MM.1S (cell line): ENCODE data around the gene CFD.
"Not testable (repeated sequence)": the region's sequence is repeated elsewhere in the genome, so short reads cannot be mapped to it uniquely, and the experiment has no call there.

Experiments
- DNase-seq: peaks from one replicate; pipeline ENCODE4 v3.0.0-alpha.2; 2015
- H2AFZ ChIP-seq: fragments of 300-600 bp; sonication (generic); 2 replicates; pipeline ENCODE4 v1.6.0; 2016; ENCODE audit warnings: antibody characterized with exemption, low read length
- H3F3A ChIP-seq: fragments of 300-600 bp; sonication (generic); 2 replicates; pipeline ENCODE4 v1.6.1; 2016; ENCODE audit warnings: mild to moderate bottlenecking, antibody characterized with exemption, low read length, moderate library complexity, mixed read lengths; ENCODE audit not compliant: insufficient read depth
- H3K27ac ChIP-seq: fragments of 300-600 bp; sonication (generic); 2 replicates; pipeline ENCODE4 v1.5.1; 2016; ENCODE audit warnings: mild to moderate bottlenecking, low read length
- H3K27me3 ChIP-seq: fragments of 300-600 bp; sonication (generic); replicated peaks from 2 replicates; pipeline ENCODE4 v1.6.0; 2016; ENCODE audit warnings: low read length; ENCODE audit not compliant: insufficient read depth
- H3K36me3 ChIP-seq: fragments of 300-600 bp; sonication (generic); replicated peaks from 2 replicates; pipeline ENCODE4 v1.6.1; 2016; ENCODE audit warnings: mild to moderate bottlenecking, low read length, mixed read lengths; ENCODE audit not compliant: insufficient read depth
- H3K4me1 ChIP-seq: fragments of 300-600 bp; sonication (generic); 2 replicates; pipeline ENCODE4 v1.6.1; 2016; ENCODE audit warnings: low read length, mixed read lengths
- H3K4me2 ChIP-seq: fragments of 300-600 bp; sonication (generic); 2 replicates; pipeline ENCODE4 v1.6.0; 2016; ENCODE audit warnings: low read depth, low read length
- H3K4me3 ChIP-seq: fragments of 300-600 bp; sonication (generic); 2 replicates; pipeline ENCODE4 v1.5.1; 2016; ENCODE audit warnings: low read length, mixed read lengths
- H3K79me2 ChIP-seq: fragments of 300-600 bp; sonication (generic); 2 replicates; pipeline ENCODE4 v1.6.1; 2016; ENCODE audit warnings: mixed run types, low read length, mixed read lengths
- H3K9ac ChIP-seq: fragments of 300-600 bp; sonication (generic); 2 replicates; pipeline ENCODE4 v1.6.1; 2016; ENCODE audit warnings: low read length, mixed read lengths
- H3K9me2 ChIP-seq: fragments of 300-600 bp; sonication (generic); replicated peaks from 2 replicates; pipeline ENCODE4 v1.6.1; 2016; ENCODE audit warnings: mild to moderate bottlenecking, low read length, mixed read lengths; ENCODE audit not compliant: insufficient read depth
- H3K9me3 ChIP-seq: fragments of 300-600 bp; sonication (generic); replicated peaks from 2 replicates; pipeline ENCODE4 v1.6.1; 2016; ENCODE audit warnings: mild to moderate bottlenecking, low read length, mixed read lengths; ENCODE audit not compliant: insufficient read depth
- H4K20me1 ChIP-seq: fragments of 300-600 bp; sonication (generic); 2 replicates; pipeline ENCODE4 v1.6.1; 2016; ENCODE audit warnings: mild to moderate bottlenecking, low read length, moderate library complexity, mixed read lengths; ENCODE audit not compliant: insufficient read depth
- CTCF ChIP-seq: fragments of 300-600 bp; sonication (generic); IDR thresholded peaks from 2 replicates; pipeline ENCODE4 v1.5.1; 2016; ENCODE audit warnings: antibody characterized with exemption, low read length, mixed read lengths
- EZH2 ChIP-seq: fragments of 300-600 bp; sonication (generic); optimal IDR thresholded peaks from 2 replicates; pipeline ENCODE3; 2017; ENCODE audit warnings: low read depth, mild to moderate bottlenecking, antibody characterized with exemption, low read length, mixed read lengths
- EZH2phosphoT487 ChIP-seq: fragments of 300-600 bp; sonication (generic); IDR thresholded peaks from 2 replicates; pipeline ENCODE4 v1.6.1; 2018; ENCODE audit warnings: antibody characterized with exemption, low read length

The CFD gene

GRCh38 chr19:876089-876488 lies 16.6 kb downstream of the CFD start:
- H3K4me2 ChIP-seq, result no peak overlapping the region
- no peaks in the 10 kb centered on the region for H3K36me3 ChIP-seq
- DNase-seq, result no peak

GRCh38 chr19:876780-877314 lies 17.4 kb downstream of the CFD start:
- TF ChIP-seq CTCF (no peak), EZH2 (no peak), EZH2phosphoT487 (no peak)
- DNase-seq, result no peak
- H2AFZ ChIP-seq, result no peak overlapping the region
- H3K9me2 ChIP-seq, result no peaks in the 10 kb centered on the region
- H3K9ac ChIP-seq, result no peak overlapping the region
- no peaks in the 10 kb centered on the region for H3K36me3 ChIP-seq
- no peaks in the 10 kb centered on the region for H3K9me3 ChIP-seq
- H3F3A ChIP-seq, result peaks cover 8% of the 10 kb centered on the region; the same call in 1 of the 2 replicates
- H4K20me1 ChIP-seq, result no peaks in the 10 kb centered on the region
- no peak overlapping the region for H3K27ac ChIP-seq
- no peaks in the 10 kb centered on the region for H3K27me3 ChIP-seq
- no peak overlapping the region for H3K4me2 ChIP-seq
- 0 out of 2 replicates have a peak, but pooled peaks cover 7% of the 10 kb centered on the region for H3K4me1 ChIP-seq
- H3K4me3 ChIP-seq, result no peak overlapping the region
- no peaks in the 10 kb centered on the region for H3K79me2 ChIP-seq

More at GRCh38 chr19:876089-876488, 16.6 kb downstream of the CFD start:
- H3K27ac ChIP-seq, result no peak overlapping the region
- no peaks in the 10 kb centered on the region for H3K79me2 ChIP-seq
- H3F3A ChIP-seq, result peaks cover 8% of the 10 kb centered on the region; the same call in 1 of the 2 replicates
- no peaks in the 10 kb centered on the region for H3K9me3 ChIP-seq
- H4K20me1 ChIP-seq, result no peaks in the 10 kb centered on the region
- no peak overlapping the region for H3K4me3 ChIP-seq
- no peaks in the 10 kb centered on the region for H3K9me2 ChIP-seq
- no peak overlapping the region for H2AFZ ChIP-seq
- 0 out of 2 replicates have a peak, but pooled peaks cover 7% of the 10 kb centered on the region for H3K4me1 ChIP-seq
- no peak for TF ChIP-seq CTCF
- H3K27me3 ChIP-seq, result no peaks in the 10 kb centered on the region
- no peak overlapping the region for H3K9ac ChIP-seq

- not testable (repeated sequence) for H4K20me1 ChIP-seq
These were observed 18.7 kb downstream of the CFD start for GRCh38 chr19:877992-878660.

GRCh38 chr19:878751-879561 lies 19.5 kb downstream of the CFD start:
- H3K4me3 ChIP-seq, H3K79me2 ChIP-seq, H3F3A ChIP-seq, H3K36me3 ChIP-seq, H4K20me1 ChIP-seq, H3K27me3 ChIP-seq, H3K4me2 ChIP-seq, H3K9me3 ChIP-seq, DNase-seq, H3K27ac ChIP-seq, H2AFZ ChIP-seq, H3K9me2 ChIP-seq, H3K4me1 ChIP-seq, H3K9ac ChIP-seq: not testable (repeated sequence)

More at GRCh38 chr19:877992-878660, 18.7 kb downstream of the CFD start:
- not testable (repeated sequence) for H3K27ac ChIP-seq, H2AFZ ChIP-seq, DNase-seq, H3K27me3 ChIP-seq, H3K9ac ChIP-seq, H3K4me2 ChIP-seq, H3K4me1 ChIP-seq, H3K9me2 ChIP-seq, H3K9me3 ChIP-seq, H3K36me3 ChIP-seq, H3K4me3 ChIP-seq, H3F3A ChIP-seq, H3K79me2 ChIP-seq
